H9 (cell line): ENCODE results near the gene PRKX. TPM values are rescaled to one million over a fixed set of nuclear protein-coding genes. Genes with fewer than 3 reads are reported as not detected.

ENCODE experiments used
- DNase-seq: peaks from one replicate; pipeline ENCODE4 v3.0.0-alpha.2; 2017
- H2AFZ ChIP-seq: one replicate; pipeline ENCODE4 v1.6.1; 2013; ENCODE audit warnings: mild to moderate bottlenecking, low read length, control low read depth, moderate library complexity
- H2AK5ac ChIP-seq: 2 replicates; pipeline ENCODE4 v1.6.1; 2013; ENCODE audit warnings: low read length, control low read depth, mixed read lengths; ENCODE audit not compliant: insufficient read length
- H2BK120ac ChIP-seq: one replicate; pipeline ENCODE4 v1.6.1; 2013; ENCODE audit warnings: low read depth, mild to moderate bottlenecking, low read length, control low read depth, inconsistent platforms; ENCODE audit not compliant: poor library complexity, severe bottlenecking
- H2BK12ac ChIP-seq: 2 replicates; pipeline ENCODE4 v1.6.1; 2013; ENCODE audit warnings: low read length, control low read depth, mixed read lengths, low read depth; ENCODE audit not compliant: insufficient read length
- H2BK15ac ChIP-seq: 2 replicates; pipeline ENCODE4 v1.6.1; 2013; ENCODE audit warnings: low read depth, low read length, control low read depth
- H2BK20ac ChIP-seq: one replicate; pipeline ENCODE4 v1.6.1; 2013; ENCODE audit warnings: low read depth, mild to moderate bottlenecking, low read length, control low read depth, inconsistent platforms; ENCODE audit not compliant: poor library complexity, severe bottlenecking
- H2BK5ac ChIP-seq: 2 replicates; pipeline ENCODE4 v1.6.1; 2013; ENCODE audit warnings: low read length, control low read depth, mixed read lengths; ENCODE audit not compliant: insufficient read length
- H3K14ac ChIP-seq: 2 replicates; pipeline ENCODE4 v1.6.1; 2013; ENCODE audit warnings: low read length, control low read depth; ENCODE audit not compliant: insufficient read depth
- H3K18ac ChIP-seq: 2 replicates; pipeline ENCODE4 v1.6.1; 2013; ENCODE audit warnings: low read depth, mild to moderate bottlenecking, mixed read lengths, low read length, control low read depth; ENCODE audit not compliant: insufficient read length
- H3K23ac ChIP-seq: 2 replicates; pipeline ENCODE4 v1.6.1; 2013; ENCODE audit warnings: low read length, control low read depth, mixed read lengths, low read depth; ENCODE audit not compliant: insufficient read length
- H3K23me2 ChIP-seq: 2 replicates; pipeline ENCODE4 v1.6.1; 2013; ENCODE audit warnings: low read depth, mild to moderate bottlenecking, mixed read lengths, low read length, control low read depth; ENCODE audit not compliant: insufficient read length, poor library complexity, severe bottlenecking
- H3K27ac ChIP-seq: 2 replicates; pipeline ENCODE4 v1.5.1; 2013; ENCODE audit warnings: low read length, control low read depth, mixed read lengths, low read depth; ENCODE audit not compliant: insufficient read length
- H3K27me3 ChIP-seq: 2 replicates; pipeline ENCODE4 v1.6.1; 2013; ENCODE audit warnings: low read length, control low read depth, inconsistent platforms; ENCODE audit not compliant: insufficient read depth
- H3K4ac ChIP-seq: 2 replicates; pipeline ENCODE4 v1.6.1; 2013; ENCODE audit warnings: low read depth, mild to moderate bottlenecking, control low read depth, inconsistent platforms, low read length, moderate library complexity
- H3K4me1 ChIP-seq: 2 replicates; pipeline ENCODE4 v1.6.1; 2013; ENCODE audit warnings: low read length, control low read depth, inconsistent platforms; ENCODE audit not compliant: insufficient read depth
- H3K4me2 ChIP-seq: 2 replicates; pipeline ENCODE4 v1.6.1; 2013; ENCODE audit warnings: low read length, control low read depth, mixed read lengths; ENCODE audit not compliant: insufficient read length, insufficient read depth
- H3K56ac ChIP-seq: 2 replicates; pipeline ENCODE4 v1.6.1; 2013; ENCODE audit warnings: low read depth, mild to moderate bottlenecking, mixed read lengths, low read length, control low read depth; ENCODE audit not compliant: insufficient read length
- H3K79me1 ChIP-seq: 2 replicates; pipeline ENCODE4 v1.6.1; 2013; ENCODE audit warnings: low read depth, mild to moderate bottlenecking, moderate library complexity, low read length, control low read depth, inconsistent platforms; ENCODE audit not compliant: insufficient read depth, poor library complexity, severe bottlenecking
- H3K79me2 ChIP-seq: 2 replicates; pipeline ENCODE4 v1.6.1; 2013; ENCODE audit warnings: low read length, control low read depth, inconsistent platforms; ENCODE audit not compliant: insufficient read depth
- H3K9ac ChIP-seq: 2 replicates; pipeline ENCODE4 v1.6.1; 2013; ENCODE audit warnings: low read length, control low read depth, mixed read lengths; ENCODE audit not compliant: insufficient read length; ENCODE audit errors: extremely low read depth
- H3K9me3 ChIP-seq: one replicate; pipeline ENCODE4 v1.6.1; 2013; ENCODE audit warnings: low read depth, low read length, inconsistent platforms; ENCODE audit not compliant: control insufficient read depth
- H3T11ph ChIP-seq: one replicate; pipeline ENCODE4 v1.6.1; 2013; ENCODE audit warnings: mild to moderate bottlenecking, low read length, control low read depth, inconsistent platforms
- H4K20me1 ChIP-seq: one replicate; pipeline ENCODE4 v1.6.1; 2013; ENCODE audit not compliant: control insufficient read depth, insufficient read length, insufficient read depth
- H4K5ac ChIP-seq: 2 replicates; pipeline ENCODE4 v1.6.1; 2013; ENCODE audit warnings: low read depth, mild to moderate bottlenecking, mixed read lengths, low read length, control low read depth; ENCODE audit not compliant: insufficient read length
- H4K8ac ChIP-seq: replicated peaks from 2 replicates; pipeline ENCODE4 v1.6.1; 2013; ENCODE audit warnings: low read length, control low read depth, mixed read lengths, low read depth; ENCODE audit not compliant: insufficient read length
- H4K91ac ChIP-seq: 2 replicates; pipeline ENCODE4 v1.6.1; 2013; ENCODE audit warnings: low read depth, mild to moderate bottlenecking, moderate library complexity, mixed read lengths, low read length, control low read depth; ENCODE audit not compliant: insufficient read length
- H3K27ac Mint-ChIP-seq, 3 experiments: 2 replicates in 2 of 3; 3 replicates in 1 of 3; pipeline ENCODE4 v1.8.0; 2020 to 2021; ENCODE audit warnings: mixed read lengths in 3 of 3, mild to moderate bottlenecking in 1 of 3, moderate library complexity in 1 of 3
- H3K27me3 Mint-ChIP-seq: 2 replicates; pipeline ENCODE4 v1.8.0; 2021; ENCODE audit warnings: low read depth, mild to moderate bottlenecking, moderate library complexity, mixed read lengths
- H3K36me3 Mint-ChIP-seq, 3 experiments: 2 replicates in 2 of 3; 3 replicates in 1 of 3; pipeline ENCODE4 v1.8.0; 2020 to 2021; ENCODE audit warnings: low read depth in 3 of 3, mixed read lengths in 3 of 3; ENCODE audit not compliant: insufficient read depth in 1 of 3
- H3K4me1 Mint-ChIP-seq, 2 experiments: 2 replicates each; pipeline ENCODE4 v1.8.0; 2020; ENCODE audit warnings: mixed read lengths in 2 of 2
- H3K4me3 Mint-ChIP-seq, 2 experiments: 2 replicates in 1 of 2; 3 replicates in 1 of 2; pipeline ENCODE4 v1.8.0; 2020 to 2021; ENCODE audit warnings: mild to moderate bottlenecking in 2 of 2, mixed read lengths in 2 of 2, moderate library complexity in 1 of 2
- H3K9me3 Mint-ChIP-seq, 2 experiments: 2 replicates in 1 of 2; 3 replicates in 1 of 2; pipeline ENCODE4 v1.8.0; 2020; ENCODE audit warnings: mild to moderate bottlenecking in 2 of 2, mixed read lengths in 2 of 2, moderate library complexity in 1 of 2
- WGBS: extraction: QIAGEN DNeasy Blood & Tissue Kit; methylation state at CpG from one replicate; pipeline ENCODE4 v1.1.7; 2013; ENCODE audit warnings: missing lambda C conversion rate, low lambda C conversion rate, mixed read lengths; ENCODE audit not compliant: insufficient read length; ENCODE audit errors: extremely low coverage; 5-methylcytosine and 5-hydroxymethylcytosine counted together
- total RNA-seq: library from RNA; stranded (reverse); gene quantifications from 2 replicates; pipeline ENCODE4 v1.2.1, GENCODE V29; 2021
- TF ChIP-seq, protein P1 (sequence below): fragments of 200-600 bp; sonication (generic); conservative IDR thresholded peaks from 3 replicates; pipeline ENCODE4 v1.8.0; 2021; ENCODE audit warnings: antibody characterized with exemption, mild to moderate bottlenecking

PRKX gene
- total RNA-seq, 1 experiment from 2014 or later, result 108 TPM

DNA sequence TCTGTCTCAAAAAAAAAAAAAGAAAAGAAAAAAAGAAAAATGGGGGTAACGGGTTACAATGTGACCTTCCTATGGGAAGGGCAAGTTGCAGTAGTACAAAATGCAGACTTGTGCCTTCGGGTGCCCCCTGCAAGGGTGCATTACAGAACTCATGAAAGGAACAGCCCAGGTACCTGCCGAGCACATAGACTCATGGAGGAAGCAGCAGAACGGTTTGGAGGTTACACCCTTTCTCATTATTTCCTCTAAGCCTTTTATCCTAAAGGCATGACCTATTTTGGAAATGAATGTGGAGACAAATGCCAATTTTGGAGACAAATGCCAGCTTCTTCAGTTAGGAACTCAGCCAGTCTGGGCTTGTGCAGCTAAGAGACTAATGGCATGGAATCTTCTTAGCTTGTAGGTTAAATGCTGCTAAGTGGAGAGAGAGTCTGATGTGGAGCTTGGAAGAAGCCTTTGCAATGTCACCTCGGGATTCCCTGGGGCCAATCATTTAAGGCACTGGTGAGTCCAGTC is 44.1 kb upstream of the PRKX start:
- no peak overlapping the region for H3K18ac ChIP-seq
- no peaks in the 10 kb centered on the region for H3K9me3 ChIP-seq
- H3K4me1 ChIP-seq, result no peaks in the 10 kb centered on the region
- H3K14ac ChIP-seq, result no peak overlapping the region
- H3K27me3 ChIP-seq, result no peaks in the 10 kb centered on the region
- H3K56ac ChIP-seq, result no peak overlapping the region
- no peaks in the 10 kb centered on the region for H3K79me1 ChIP-seq
- no CpG with 5 or more reads among the region's 5 CpGs for WGBS
- no peak overlapping the region for H2BK5ac ChIP-seq
- H3K9me3 Mint-ChIP-seq, result no peaks in the 10 kb centered on the region
- no peak overlapping the region for H3K23ac ChIP-seq
- no peak overlapping the region for H2AFZ ChIP-seq
- no peak overlapping the region for H2BK20ac ChIP-seq
- H3K27ac ChIP-seq, result no peak overlapping the region
- H3K27ac Mint-ChIP-seq, result no peak overlapping the region
- TF ChIP-seq, protein P1, sequence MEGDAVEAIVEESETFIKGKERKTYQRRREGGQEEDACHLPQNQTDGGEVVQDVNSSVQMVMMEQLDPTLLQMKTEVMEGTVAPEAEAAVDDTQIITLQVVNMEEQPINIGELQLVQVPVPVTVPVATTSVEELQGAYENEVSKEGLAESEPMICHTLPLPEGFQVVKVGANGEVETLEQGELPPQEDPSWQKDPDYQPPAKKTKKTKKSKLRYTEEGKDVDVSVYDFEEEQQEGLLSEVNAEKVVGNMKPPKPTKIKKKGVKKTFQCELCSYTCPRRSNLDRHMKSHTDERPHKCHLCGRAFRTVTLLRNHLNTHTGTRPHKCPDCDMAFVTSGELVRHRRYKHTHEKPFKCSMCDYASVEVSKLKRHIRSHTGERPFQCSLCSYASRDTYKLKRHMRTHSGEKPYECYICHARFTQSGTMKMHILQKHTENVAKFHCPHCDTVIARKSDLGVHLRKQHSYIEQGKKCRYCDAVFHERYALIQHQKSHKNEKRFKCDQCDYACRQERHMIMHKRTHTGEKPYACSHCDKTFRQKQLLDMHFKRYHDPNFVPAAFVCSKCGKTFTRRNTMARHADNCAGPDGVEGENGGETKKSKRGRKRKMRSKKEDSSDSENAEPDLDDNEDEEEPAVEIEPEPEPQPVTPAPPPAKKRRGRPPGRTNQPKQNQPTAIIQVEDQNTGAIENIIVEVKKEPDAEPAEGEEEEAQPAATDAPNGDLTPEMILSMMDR, result no peak
- no peak for DNase-seq
- H3T11ph ChIP-seq, result no peak overlapping the region
- H3K23me2 ChIP-seq, result no peaks in the 10 kb centered on the region
- H2BK15ac ChIP-seq, result no peak overlapping the region
- no peak overlapping the region for H3K4me2 ChIP-seq
- no peaks in the 10 kb centered on the region for H3K79me2 ChIP-seq
- H2AK5ac ChIP-seq, result no peak overlapping the region
- no peak overlapping the region for H3K9ac ChIP-seq
- no peak overlapping the region for H3K4me3 Mint-ChIP-seq
- H3K27me3 Mint-ChIP-seq, result peaks cover 18% of the 10 kb centered on the region
- no peak overlapping the region for H3K4ac ChIP-seq
- H4K8ac ChIP-seq, result no peak overlapping the region
- no peak overlapping the region for H2BK12ac ChIP-seq
- no peaks in the 10 kb centered on the region for H3K36me3 Mint-ChIP-seq
- no peak overlapping the region for H4K91ac ChIP-seq
- no peak overlapping the region for H2BK120ac ChIP-seq
- H4K5ac ChIP-seq, result no peak overlapping the region
- no peaks in the 10 kb centered on the region for H4K20me1 ChIP-seq
- H3K4me1 Mint-ChIP-seq, result no peaks in the 10 kb centered on the region
